Heart left ventricle (tissue), 16 donors: ENCODE data around the gene KLHDC9. TPM values are rescaled to one million over a fixed set of nuclear protein-coding genes. Genes with fewer than 3 reads are reported as not detected.

Experiments used
- ATAC-seq, 4 donors: fragments of 200-7000 bp; cut with Tn5 transposase; one replicate each; pipeline ENCODE4 v1.9.1; 2020 to 2022; ENCODE audit warnings: moderate library complexity in 4 of 4, mild to moderate bottlenecking in 3 of 4, moderate number of reproducible peaks in 1 of 4
- DNase-seq, 5 donors: peaks; one replicate each; pipeline ENCODE4 v3.0.0-alpha.2; 2020
- H3K27ac ChIP-seq, 12 donors: fragments of 200-600 bp; sonication (generic) in 4 of 12; one replicate each; pipeline versions ENCODE4 v1.5.0 to v1.8.0; 2016 to 2022; ENCODE audit warnings: mild to moderate bottlenecking in 2 of 12
- H3K27me3 ChIP-seq, 9 donors: fragments of 200-600 bp; sonication (generic) in 2 of 9; one replicate each; pipeline versions ENCODE4 v1.5.1 to v1.8.0; 2016 to 2022; ENCODE audit warnings: mild to moderate bottlenecking in 3 of 9
- H3K36me3 ChIP-seq, 9 donors: fragments of 200-600 bp; sonication (generic) in 2 of 9; one replicate each; pipeline versions ENCODE4 v1.5.0 to v1.8.0; 2018 to 2022; ENCODE audit warnings: mild to moderate bottlenecking in 2 of 9
- H3K4me1 ChIP-seq, 12 donors: fragments of 200-600 bp; sonication (generic) in 4 of 12; one replicate each; pipeline versions ENCODE4 v1.5.0 to v1.8.0; 2016 to 2022; ENCODE audit warnings: mild to moderate bottlenecking in 3 of 12
- H3K4me3 ChIP-seq, 12 donors: fragments of 200-600 bp; sonication (generic) in 4 of 12; one replicate each; pipeline versions ENCODE4 v1.5.0 to v1.8.0; 2017 to 2022; ENCODE audit warnings: mild to moderate bottlenecking in 9 of 12, moderate library complexity in 4 of 12
- H3K9me3 ChIP-seq, 12 donors: fragments of 200-600 bp; sonication (generic) in 4 of 12; one replicate each; pipeline versions ENCODE4 v1.5.0 to v1.8.0; 2016 to 2022; ENCODE audit warnings: mild to moderate bottlenecking in 1 of 12
- CTCF ChIP-seq, 12 donors: fragments of 200-600 bp; sonication (generic) in 4 of 12; IDR thresholded peaks; one replicate each; pipeline versions ENCODE4 v1.5.0 to v1.8.0; 2018 to 2022; ENCODE audit warnings: antibody characterized with exemption in 12 of 12, mild to moderate bottlenecking in 5 of 12
- POLR2A ChIP-seq, 2 donors: fragments of 450-650 bp; IDR thresholded peaks; one replicate each; pipeline ENCODE4 v1.6.1; 2017; ENCODE audit warnings: antibody characterized with exemption in 2 of 2, mild to moderate bottlenecking in 2 of 2, moderate library complexity in 2 of 2
- WGBS, 4 donors: extraction: QIAGEN DNeasy Blood & Tissue Kit in 2 of 4; methylation state at CpG; one replicate each; pipeline versions ENCODE4 v1.1.5 to v1.1.7; 2013 to 2018; 5-methylcytosine and 5-hydroxymethylcytosine counted together
- intact Hi-C, 10 donors: fragments of 100-400 bp; cut with DNase I; formaldehyde crosslinking; loops; one replicate each; pipeline versions ENCODE4 v1.11.1 to v1.14.2; 2022
- polyA plus RNA-seq, 2 donors: library from polyadenylated mRNA; stranded (reverse); fragments of 200-250 nt; gene quantifications; one replicate each; pipeline ENCODE4 v1.2.3, GENCODE V29; 2013
- total RNA-seq, 9 donors: library from RNA; depleted of rRNA in 2 of 9; stranded (reverse); fragments of >200 nt in 2 of 9; fragmentation: NEBNext Ultra II Directional in 3 of 9; extraction: Animal tissue kit (Norgen Biotek cat#: 25700) in 3 of 9; gene quantifications; one replicate each; pipeline versions ENCODE4 v1.1.0 to v1.2.4, GENCODE V29; 2016 to 2023
- donor health status: ischemic (EF 13 %, LVEDD 7.1; RV severe dilation, severe dysfunction).
- donor health status: healthy with polysubstance abuse.
- donor health status: DM: no; HTN: yes; CAD: no.
- donor health status: DM: no; HTN: no; CAD: no.
- donor health status: ischemic (EF 25% LVEDD 6.9; RV normal size, moderate dysfunction).
- donor health status: ischemic (EF 25% LVEDD 5.7; RV mildly dilated, moderate dysfunction).
- donor health status: healthy.
- donor health status: DM: yes; HTN: yes; CAD: no.
- donor health status: ischemic (EF 35%, LVEDD 5.7; RV mildly dilated, moderate dysfunction).
- donor health status: nonischemic (EF 11% LVEDD 7.7; RV severe dilation, severe dysfunction).
- donor health status: DM: yes; HTN: yes; CAD: no.
- donor health status: PGD.
- donor health status: ischemic (EF 29% LVEDD 5.4; RV normal size, mild dysfunction).
- donor health status: nonischemic (EF 23%, LVEDD 6.1; RV moderate dilation, normal function).

KLHDC9 gene
- total and polyA plus RNA-seq, 11 donors, result 0.43 to 13.3 (median 4.8) TPM

GRCh38 chr1:161111117-161111516, 13.0 kb downstream of the KLHDC9 start:
- Histone ChIP-seq H3K4me3 (no peak overlapping the region), H3K27ac (no peak overlapping the region), H3K4me1 (peaks cover 0 to 49% (median 25%) of the 10 kb centered on the region in 12 donors), H3K9me3 (no peaks in the 10 kb centered on the region), H3K27me3 (no peaks in the 10 kb centered on the region), H3K36me3 (peaks cover 0 to 32% (median 9%) of the 10 kb centered on the region in 9 donors)
- DNase-seq (no peak), ATAC-seq (no peak)
- 90 to 99% (median 93%) methylated on average over 3 of the region's 3 CpGs for WGBS, 4 donors
- no peak for TF ChIP-seq POLR2A (IDR thresholded peaks at IDR 0.05)
- TF ChIP-seq CTCF (IDR thresholded peaks at IDR 0.05), result no peak
- intact Hi-C loops, result no loop called here

DNA sequence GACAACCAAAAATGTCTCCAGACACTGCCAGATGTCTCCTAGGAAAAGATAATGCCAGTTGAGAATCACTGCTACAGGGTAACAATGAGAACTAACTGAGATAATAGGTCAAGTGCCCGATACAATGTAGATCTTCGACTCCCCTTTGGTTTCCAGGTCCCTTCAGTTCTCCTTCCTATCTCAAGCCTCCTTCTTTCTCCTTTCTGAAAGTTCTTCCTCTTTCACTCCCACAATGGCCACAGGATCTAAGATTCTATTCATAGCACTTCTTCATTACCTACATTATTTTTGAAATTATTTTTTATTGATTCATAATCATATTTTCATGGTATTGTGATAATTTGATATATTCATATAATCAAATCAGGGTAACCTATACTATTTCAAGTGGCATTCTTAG, 13.4 kb downstream of the KLHDC9 start:
- TF ChIP-seq CTCF (IDR thresholded peaks at IDR 0.05) (no peak), POLR2A (IDR thresholded peaks at IDR 0.05) (no peak)
- peak overlapping the region in 1 of 12 donors; percentile 53 for H3K27ac ChIP-seq
- H3K4me1 ChIP-seq, result peaks cover 0 to 53% (median 29%) of the 10 kb centered on the region in 12 donors
- H3K4me3 ChIP-seq, result no peak overlapping the region
- peaks cover 0 to 32% (median 9%) of the 10 kb centered on the region in 9 donors for H3K36me3 ChIP-seq
- H3K9me3 ChIP-seq, result no peaks in the 10 kb centered on the region
- DNase-seq (no peak), ATAC-seq (no peak)
- intact Hi-C loops, result no loop called here
- no peaks in the 10 kb centered on the region for H3K27me3 ChIP-seq
- 76 to 84% (median 83%) methylated on average over 2 of the region's 2 CpGs for WGBS, 4 donors

GRCh38 chr1:161113915-161114314, 15.8 kb downstream of the KLHDC9 start:
- intact Hi-C loops, result no loop called here
- 75 to 83% (median 81%) methylated on average over 1 of the region's 1 CpG for WGBS, 4 donors
- Histone ChIP-seq H3K36me3 (peaks cover 0 to 30% (median 9%) of the 10 kb centered on the region in 9 donors), H3K9me3 (no peaks in the 10 kb centered on the region), H3K27me3 (no peaks in the 10 kb centered on the region), H3K27ac (no peak overlapping the region), H3K4me3 (no peak overlapping the region), H3K4me1 (peaks cover 1 to 67% (median 40%) of the 10 kb centered on the region in 12 donors)
- ATAC-seq, result no peak
- TF ChIP-seq POLR2A (IDR thresholded peaks at IDR 0.05), result no peak
- TF ChIP-seq CTCF (IDR thresholded peaks at IDR 0.05), result no peak
- DNase-seq, result no peak

DNA sequence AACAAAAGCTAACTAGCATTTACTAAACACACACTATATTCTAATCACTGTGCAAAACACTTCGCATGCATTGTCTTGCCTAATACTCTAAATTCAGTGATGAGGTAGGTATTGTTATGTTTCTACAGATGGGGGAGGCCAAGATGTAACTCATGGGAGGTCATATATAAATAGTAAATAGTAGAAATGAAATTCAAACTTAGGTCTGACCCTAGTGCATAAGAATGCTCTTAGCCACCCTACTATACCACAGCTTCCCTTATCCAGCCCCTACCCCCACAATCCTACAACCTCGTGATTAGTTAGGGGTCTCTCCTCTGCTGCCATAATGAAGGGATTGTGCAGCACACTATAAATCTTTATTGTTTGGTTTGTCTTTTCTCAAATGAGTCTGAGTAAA, 16.4 kb downstream of the KLHDC9 start:
- WGBS, 4 donors, result 81 to 91% (median 86%) methylated on average over 2 of the region's 2 CpGs
- Histone ChIP-seq H3K4me1 (peaks cover 5 to 74% (median 46%) of the 10 kb centered on the region in 12 donors), H3K27ac (no peak overlapping the region), H3K36me3 (peaks cover 0 to 27% (median 5%) of the 10 kb centered on the region in 9 donors), H3K27me3 (no peaks in the 10 kb centered on the region), H3K4me3 (no peak overlapping the region), H3K9me3 (no peaks in the 10 kb centered on the region)
- intact Hi-C loops, result no loop called here
- ATAC-seq, result no peak
- DNase-seq, result no peak
- TF ChIP-seq CTCF (IDR thresholded peaks at IDR 0.05) (no peak), POLR2A (IDR thresholded peaks at IDR 0.05) (no peak)
